GM18499 (cell line): ENCODE measurements around the gene LRCH1.
"Not testable (repeated sequence)": the region's sequence is repeated elsewhere in the genome, so short reads cannot be mapped to it uniquely, and the experiment has no call there.

Source experiments
- ATAC-seq: cut with Tn5 transposase; IDR thresholded peaks from one replicate; pipeline ENCODE4 v1.9.1; 2021; ENCODE audit warnings: moderate number of reproducible peaks; ENCODE audit not compliant: insufficient read depth, unreplicated experiment

LRCH1 gene, protein sequence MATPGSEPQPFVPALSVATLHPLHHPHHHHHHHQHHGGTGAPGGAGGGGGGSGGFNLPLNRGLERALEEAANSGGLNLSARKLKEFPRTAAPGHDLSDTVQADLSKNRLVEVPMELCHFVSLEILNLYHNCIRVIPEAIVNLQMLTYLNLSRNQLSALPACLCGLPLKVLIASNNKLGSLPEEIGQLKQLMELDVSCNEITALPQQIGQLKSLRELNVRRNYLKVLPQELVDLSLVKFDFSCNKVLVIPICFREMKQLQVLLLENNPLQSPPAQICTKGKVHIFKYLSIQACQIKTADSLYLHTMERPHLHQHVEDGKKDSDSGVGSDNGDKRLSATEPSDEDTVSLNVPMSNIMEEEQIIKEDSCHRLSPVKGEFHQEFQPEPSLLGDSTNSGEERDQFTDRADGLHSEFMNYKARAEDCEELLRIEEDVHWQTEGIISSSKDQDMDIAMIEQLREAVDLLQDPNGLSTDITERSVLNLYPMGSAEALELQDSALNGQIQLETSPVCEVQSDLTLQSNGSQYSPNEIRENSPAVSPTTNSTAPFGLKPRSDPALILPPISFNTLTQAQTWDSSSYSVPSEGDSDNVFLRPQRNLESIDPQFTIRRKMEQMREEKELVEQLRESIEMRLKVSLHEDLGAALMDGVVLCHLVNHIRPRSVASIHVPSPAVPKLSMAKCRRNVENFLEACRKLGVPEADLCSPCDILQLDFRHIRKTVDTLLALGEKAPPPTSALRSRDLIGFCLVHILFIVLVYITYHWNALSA

DNA sequence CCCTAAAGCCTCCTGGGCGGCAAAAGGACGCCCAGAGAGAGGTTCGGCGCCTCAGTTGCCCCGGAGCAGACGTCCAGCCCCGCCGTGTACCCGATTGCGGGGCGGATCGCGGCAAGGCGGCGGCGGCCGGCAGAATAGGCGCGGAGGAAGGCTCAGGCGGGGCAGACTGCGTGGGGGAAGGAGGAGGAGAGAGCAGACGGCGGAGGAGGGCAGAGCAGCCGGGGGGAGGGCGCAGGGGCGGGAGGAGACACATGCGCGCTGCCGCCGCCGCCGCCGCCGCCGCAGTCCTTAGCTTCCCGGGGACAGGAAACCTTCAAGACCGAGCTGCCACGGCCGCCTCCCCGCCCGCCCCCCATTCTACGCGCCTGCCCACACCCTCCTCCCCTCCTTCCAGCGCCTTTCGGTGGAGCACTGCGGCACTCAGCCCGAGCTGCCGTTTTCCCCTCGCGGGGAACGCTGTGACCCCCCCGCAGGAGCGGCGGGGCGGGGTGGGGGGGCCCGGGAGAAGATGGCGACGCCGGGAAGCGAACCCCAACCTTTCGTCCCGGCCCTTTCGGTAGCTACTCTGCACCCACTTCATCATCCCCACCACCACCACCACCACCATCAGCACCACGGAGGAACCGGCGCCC is at the start of gene LRCH1:
LRCH1 (plus strand) TSS at position 282 of the 632 bp plus-strand sequence; CDS start at position 509, 227 bp downstream.
- ATAC-seq: no peak

DNA sequence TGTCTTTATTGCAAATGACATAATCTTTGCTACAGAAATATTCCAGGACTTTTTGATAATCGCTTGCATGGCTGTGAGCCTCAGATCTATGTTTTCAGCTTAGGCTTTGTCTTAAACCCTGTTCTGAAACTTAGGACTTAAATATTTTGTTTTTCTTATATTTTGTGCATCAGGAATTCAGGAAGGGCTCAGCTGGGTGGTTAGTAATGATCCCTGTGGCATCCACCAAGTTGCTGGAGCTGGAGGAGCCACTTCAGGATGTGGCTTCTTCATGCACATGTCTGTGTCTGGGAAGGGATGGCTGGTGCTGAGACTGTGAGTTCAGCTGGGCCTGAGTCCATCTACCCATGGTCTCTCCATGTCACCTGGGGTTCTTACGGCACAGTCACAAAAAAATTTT is 48.9 kb upstream of the LRCH1 start:
- no peak for ATAC-seq

DNA sequence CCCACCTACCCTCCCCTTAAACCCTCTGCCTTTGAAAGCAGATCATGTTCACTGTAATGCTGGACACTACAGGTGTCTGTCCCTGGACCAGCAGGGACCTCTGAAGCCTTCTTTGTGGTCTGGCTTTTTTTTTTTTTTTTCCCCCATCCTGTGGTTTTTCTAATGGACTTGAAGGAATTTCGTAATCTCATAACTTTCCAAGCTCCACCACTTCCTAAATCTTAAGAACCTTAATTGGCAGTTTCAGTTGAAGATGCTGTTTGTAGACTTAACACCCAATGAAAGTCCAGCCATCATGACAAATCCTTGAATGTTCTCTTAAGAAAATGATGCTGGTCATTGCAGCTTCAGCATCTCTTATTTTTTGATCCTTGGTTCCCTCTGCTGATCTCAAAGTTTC is 45.0 kb upstream of the LRCH1 start:
- ATAC-seq: no peak

DNA sequence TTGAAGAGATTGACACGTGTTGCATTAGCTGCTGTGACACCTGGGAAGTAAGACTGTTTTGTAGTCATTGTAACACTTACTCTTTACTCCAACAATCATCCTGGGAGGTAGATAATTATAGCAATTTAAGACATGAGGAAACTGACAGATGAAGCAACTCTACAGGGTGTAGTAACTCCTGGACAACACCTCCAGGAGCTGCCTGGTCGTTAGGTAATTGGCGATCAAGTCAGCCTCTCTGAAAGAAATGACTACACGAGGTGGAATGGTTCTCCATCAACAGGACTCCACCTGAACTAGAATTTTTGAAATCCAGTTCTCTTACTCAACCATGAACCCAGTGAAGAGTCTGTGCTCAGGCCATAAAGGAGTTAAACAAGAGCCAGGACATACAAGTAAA is 43.0 kb upstream of the LRCH1 start:
- no peak for ATAC-seq

DNA sequence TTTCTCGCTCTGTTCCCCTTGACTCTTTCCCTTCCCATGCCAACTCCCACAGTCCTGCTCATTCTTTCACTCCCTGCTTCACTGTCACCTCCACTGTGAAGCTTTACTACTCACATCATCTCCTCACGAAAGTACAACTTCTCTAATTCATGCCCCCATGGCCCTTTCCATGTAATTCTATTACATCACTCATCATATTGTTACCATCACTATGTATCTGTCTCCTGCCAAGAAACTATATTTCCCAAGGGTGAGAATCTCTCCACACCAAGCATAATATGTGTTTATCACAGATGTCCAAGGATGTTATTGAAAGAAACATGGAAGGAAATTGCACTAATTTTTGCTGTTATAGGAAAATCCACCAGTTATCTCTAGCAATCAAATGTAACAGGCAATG is 37.2 kb upstream of the LRCH1 start:
- ATAC-seq: no peak

DNA sequence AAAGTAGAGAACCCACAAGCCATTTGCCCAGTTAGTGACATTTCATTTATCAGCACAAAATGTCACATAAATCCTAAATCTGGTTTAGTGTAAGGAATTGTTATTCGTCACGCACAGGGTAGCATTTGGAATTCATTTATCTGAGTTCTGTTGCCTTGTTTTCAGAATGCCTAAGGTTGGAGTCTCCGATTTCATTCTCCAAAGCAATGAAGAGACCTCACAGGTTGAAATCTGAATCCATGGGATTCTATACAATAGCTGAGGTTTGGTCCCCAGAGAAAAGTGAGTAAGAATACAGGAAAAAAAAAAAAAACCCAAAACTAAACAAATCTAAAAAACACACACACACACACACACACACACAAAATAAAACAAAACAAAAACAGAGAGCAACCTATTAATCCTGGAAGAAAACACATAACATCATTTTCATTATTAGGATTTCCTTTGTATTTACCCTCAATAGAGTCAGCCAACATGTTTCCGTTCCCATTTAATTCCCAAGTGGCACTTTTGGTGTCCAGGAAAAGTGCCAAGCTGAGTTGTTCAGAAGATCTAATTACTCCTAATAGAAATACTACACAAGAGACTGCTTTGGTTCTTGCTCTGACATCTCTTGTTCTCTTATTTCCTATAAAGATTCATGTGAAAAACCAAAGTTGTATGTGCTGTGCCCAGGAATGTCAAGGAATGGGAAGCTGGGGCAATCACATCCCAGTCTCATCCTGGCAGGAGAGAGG is 36.2 kb upstream of the LRCH1 start:
- ATAC-seq: no peak

DNA sequence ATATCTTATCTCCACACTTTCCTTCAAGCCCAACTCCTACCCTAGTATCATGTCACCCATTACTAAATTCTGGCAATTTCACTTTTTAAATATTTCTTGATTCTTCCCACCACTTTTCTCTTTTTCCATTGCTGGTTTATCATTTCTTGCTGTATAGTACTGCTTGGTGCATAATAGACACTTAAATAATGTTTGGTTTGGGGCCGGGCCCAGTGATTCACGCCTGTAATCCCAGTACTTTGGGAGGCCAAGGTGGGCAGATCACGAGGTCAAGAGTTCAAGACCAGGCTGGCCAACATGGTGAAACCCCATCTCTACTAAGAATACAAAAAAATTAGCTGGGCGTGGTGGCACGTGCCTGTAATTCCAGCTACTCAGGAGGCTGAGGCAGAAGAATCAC is 35.2 kb upstream of the LRCH1 start:
- ATAC-seq: not testable (repeated sequence)

DNA sequence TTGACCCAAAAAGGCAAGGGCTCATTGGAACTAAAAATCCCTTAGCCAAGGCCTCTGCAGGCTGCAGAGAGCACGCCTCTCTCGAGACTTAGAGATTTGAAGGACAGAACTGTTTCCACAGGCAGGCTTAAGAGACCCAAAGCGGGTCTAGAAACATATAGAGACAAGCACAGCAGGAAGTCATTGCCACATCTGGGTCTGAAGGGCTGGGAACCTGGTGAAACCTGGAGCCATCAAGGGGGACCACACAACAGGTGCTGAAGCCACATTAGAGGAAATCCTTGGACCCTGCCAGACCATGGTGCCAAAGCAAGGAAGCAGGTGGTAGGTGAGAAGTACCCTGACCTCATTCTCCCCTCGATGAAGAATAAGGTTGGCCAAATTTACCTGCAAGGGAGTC is 33.8 kb upstream of the LRCH1 start:
- no peak for ATAC-seq

DNA sequence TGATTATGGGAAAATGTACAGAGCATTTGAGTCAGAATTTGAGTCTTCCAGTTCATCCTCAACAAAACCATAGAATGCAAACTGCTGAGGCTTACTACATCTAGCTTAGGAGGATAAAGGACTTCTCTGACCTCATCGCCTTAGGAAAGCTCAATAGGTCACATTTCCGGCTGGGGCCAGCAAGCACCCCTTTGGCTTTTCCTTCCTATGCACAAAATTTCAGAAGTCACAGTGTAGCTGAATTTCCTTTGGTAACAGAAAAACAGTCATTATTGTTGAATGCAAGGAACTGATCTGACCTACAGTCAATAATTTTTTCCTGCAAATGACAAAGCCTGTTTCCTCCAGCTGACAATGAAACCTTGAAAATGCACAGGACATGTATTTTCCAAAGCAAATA is 32.8 kb upstream of the LRCH1 start:
- ATAC-seq: no peak

DNA sequence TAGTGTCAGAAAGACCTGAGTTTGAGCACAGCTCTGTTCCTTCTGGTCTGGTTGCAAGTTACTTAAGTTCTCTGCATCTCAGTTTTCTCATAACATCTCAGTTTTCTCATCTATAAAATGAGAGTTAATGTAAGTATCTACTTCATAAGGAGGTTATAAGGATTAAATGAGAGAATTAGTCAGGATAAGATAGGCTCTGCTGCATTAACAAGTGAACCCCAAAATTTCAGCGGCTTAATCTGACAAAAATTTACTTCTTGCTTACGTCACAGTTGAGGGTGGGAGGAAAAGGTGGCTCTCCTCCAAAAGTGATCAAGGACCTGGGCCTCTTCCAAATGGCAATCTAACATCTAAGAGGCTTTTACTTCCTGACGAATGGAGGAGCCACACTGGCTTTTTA is 31.5 kb upstream of the LRCH1 start:
- ATAC-seq: no peak

DNA sequence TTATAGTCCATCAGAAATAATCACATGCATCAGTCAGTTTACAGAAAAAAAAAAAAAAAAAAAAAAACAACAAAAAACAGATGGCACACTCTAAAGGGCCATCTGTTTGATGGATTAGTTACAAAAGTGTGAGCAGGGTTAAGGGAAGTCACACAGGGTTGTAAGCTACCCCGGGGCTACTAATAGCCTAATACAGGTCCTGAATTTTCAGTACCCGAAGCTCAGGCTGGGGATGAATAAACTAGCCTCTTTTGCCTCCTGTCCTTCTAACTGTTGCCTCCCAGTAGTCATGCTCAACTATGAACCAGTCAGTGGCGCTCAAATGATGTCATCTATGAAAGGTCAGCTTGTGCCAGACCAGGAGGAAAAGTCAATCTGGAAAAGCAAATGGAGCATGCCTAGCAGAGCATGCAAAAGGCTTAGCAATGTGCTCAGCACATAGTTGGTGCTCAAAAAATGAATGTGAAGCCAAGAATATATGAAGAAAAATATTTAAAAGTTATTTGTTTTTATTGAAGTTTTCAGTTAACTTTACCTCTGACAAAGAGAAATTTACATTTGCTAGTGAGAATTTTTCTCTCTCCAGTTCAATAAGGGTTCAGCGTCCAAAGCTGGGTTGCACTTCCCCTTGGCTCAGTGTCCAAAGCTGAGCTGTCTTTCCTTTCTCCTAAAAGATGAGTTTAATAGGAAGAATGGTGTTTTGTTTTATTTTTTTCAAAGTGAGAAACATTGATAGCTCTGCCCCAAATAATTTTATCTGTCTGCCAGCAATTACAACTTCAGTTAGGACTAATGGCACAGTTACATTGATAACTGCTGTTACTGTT is 30.8 kb upstream of the LRCH1 start:
- no peak for ATAC-seq

DNA sequence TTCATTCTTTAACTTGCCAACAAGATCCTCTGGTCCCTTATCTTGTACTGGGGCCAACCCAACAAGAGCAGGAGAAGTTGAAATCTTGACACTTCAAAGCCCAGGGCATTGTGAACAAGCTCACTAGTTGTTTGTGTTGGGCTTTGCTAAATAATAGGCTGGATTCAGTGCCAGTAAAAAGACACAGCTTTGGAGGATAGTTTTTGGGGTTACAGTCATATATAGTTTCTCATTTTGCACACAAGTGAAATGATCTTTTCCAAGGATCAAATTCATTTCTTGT is 30.3 kb upstream of the LRCH1 start:
- ATAC-seq: no peak

DNA sequence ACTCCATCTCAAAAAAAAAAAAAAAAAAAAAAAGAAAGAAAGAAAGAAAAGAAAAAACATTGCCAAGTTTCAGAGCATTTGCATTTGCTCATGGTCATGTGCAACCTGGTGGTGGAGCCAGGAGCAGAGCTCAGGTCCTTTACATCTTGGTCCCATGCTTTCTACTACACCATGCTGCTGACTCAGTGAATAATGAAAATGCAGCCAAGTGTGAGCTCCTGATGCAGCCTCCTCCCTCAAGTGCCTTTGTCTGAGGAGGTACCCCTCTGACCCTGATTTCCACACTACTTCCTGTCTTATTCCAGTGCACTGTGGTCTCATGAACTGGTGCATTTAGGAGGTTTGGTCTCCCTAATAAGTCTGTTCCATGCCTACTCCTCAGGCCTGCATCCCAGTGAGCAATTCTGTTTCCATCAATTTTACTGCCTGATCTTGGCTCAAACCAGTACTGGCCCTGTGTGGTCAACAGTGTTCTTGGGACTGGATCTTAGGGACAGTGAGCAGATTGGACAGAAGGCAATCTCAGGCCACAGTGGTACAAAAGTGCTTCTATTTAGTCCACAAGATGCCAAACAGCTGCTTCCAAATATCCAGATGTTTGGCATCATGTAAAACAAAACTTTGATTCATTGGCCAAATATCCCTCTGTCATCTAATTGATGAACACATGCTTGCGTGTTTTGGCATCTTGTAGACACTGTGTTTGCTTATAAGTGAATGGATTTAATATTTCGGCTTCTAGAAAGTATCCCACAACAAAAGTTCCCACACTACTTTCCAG is 28.8 kb upstream of the LRCH1 start:
- no peak for ATAC-seq

DNA sequence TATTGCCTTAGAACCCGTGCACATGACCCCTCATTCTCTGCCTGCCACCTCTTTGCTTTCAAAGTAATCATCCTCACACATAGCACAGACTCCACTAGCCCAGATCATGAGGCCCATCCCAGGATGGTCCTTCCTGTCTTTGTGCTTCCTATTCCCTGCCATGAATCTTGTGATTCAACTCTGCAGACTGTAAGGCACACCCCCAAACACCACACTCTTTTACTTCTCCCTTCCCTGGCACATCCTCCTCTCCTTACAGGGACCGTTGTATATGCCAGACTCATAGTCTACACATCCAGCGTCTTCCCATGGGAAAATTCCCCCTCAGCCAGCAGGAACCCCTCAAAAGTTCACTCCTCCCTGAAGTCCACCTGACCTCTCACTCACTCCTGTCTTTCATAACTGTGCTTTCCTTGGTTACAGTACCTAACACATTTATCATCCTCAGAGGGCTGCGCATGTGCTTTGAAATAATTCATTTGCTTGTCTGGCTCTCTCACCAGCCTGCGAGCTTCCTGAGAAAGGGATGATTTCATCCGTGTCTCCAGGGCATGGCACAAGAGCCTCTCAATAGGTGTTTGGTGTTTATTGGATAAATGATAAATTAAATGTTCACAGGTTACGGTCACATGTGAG is 26.8 kb upstream of the LRCH1 start:
- ATAC-seq: no peak

DNA sequence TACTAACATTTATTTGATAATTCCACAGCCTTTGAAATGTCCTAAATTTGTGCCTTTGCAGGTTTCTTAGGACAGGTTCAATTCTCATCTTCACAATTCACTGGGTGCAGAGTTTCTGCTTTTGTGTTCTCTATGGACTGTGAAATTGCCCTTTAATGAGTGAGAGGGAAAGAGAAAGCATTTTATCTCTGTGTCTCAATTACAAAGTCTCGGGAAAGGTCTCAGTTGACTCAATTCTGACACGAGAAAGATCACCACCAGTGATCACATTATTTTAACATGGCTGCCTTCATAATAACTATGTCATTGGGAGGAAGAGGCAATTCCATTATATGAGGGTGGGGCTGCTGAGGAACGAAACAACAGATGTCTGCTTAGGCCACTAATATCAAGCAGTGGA is 26.2 kb upstream of the LRCH1 start:
- no peak for ATAC-seq

DNA sequence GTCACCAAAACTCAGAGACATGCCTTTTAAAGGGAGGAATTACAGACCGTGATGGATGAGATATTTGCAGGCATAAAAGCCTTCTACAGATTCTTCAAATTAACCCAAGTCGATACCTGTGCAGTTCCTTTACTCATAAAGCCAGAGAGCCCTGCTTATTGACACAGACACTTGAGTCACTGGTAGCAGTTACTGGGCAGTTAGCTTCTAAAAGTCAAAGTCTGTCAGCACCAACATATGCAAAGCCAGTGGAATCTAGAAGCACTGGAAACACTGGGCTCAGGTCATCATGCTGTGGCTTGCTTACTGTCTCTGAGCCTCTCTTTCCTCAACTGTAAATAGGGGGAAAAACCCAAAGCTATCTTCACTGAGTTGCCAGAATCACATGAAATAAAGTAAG is 25.7 kb upstream of the LRCH1 start:
- ATAC-seq: no peak

DNA sequence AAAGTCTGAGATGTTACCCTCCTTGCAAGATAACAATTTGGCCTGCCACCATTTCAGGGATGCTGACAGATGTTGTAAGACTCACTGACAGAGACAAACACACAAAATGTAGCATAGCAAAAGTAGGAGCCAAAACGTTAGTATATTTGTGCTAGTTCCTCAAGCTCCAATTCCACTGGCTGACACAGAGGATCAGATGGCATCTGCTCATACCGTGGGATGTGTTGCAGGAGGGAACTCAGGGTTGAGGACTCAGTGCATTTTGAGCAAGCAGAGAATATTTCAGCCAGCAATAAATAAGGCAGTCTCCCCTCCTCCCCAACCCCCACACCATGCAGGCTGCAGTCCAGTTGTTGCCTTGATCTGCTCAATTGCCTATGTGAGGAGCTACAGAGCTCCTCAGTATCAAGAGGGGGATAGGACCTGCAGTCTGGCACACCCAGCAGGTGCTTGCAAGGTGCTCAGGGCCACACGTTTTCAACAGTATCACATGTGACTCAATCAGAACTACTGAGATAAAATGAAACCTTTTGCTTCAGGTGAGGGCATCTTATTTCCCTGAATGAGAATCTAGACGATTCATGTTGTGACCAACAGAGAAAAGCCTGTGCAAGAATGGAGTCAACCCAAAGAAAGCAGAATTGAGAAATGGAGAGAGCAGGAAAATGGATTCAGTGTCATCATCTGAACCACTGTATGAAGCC is 23.6 kb upstream of the LRCH1 start:
- no peak for ATAC-seq
